Common myeloid progenitor, CD34-positive (primary cell): ENCODE results near the gene LNX1.

Experiments used
- CTCF ChIA-PET: fragments of 350-600 bp; sonication (Branson Sonifier 250); formaldehyde crosslinking; loops from one replicate; lab custom pipeline; 2021; ENCODE audit warnings: antibody characterized with exemption; lab: Charles Lee
- POLR2A ChIA-PET: fragments of 350-600 bp; sonication (Branson Sonifier 250); formaldehyde crosslinking; loops from one replicate; lab custom pipeline; 2021; ENCODE audit warnings: antibody characterized with exemption; lab: Charles Lee
- DNase-seq, 3 donors: peaks; one replicate each; pipeline versions ENCODE4 v3.0.0 to v3.0.0-alpha.2; 2013
- H3K27ac ChIP-seq, 2 experiments: 1 replicate in 1 of 2; 2 replicates in 1 of 2; pipeline ENCODE4 v1.7.0; 2013; ENCODE audit warnings: inconsistent platforms in 2 of 2, low read length in 2 of 2, mild to moderate bottlenecking in 2 of 2, low read depth in 1 of 2, moderate library complexity in 1 of 2; ENCODE audit not compliant: severe bottlenecking in 2 of 2, insufficient read depth in 1 of 2, poor library complexity in 1 of 2
- H3K27me3 ChIP-seq, 5 experiments: replicated peaks in 2 of 5; 1 replicate in 3 of 5; 2 replicates in 2 of 5; pipeline versions ENCODE4 v1.6.1 to v1.7.0; 2013; ENCODE audit warnings: low read length in 4 of 5, mild to moderate bottlenecking in 2 of 5, moderate library complexity in 2 of 5, inconsistent platforms in 1 of 5; ENCODE audit not compliant: insufficient read depth in 5 of 5, control insufficient read depth in 4 of 5
- H3K36me3 ChIP-seq, 4 experiments: 1 replicate in 2 of 4; 2 replicates in 2 of 4; pipeline versions ENCODE4 v1.6.1 to v1.7.0; 2013; ENCODE audit warnings: low read length in 3 of 4, control low read depth in 1 of 4, mild to moderate bottlenecking in 1 of 4; ENCODE audit not compliant: control insufficient read depth in 4 of 4, insufficient read depth in 4 of 4
- H3K4me1 ChIP-seq, 4 experiments: 1 replicate in 3 of 4; 2 replicates in 1 of 4; pipeline versions ENCODE4 v1.6.1 to v1.7.1; 2013; ENCODE audit warnings: low read length in 3 of 4, mild to moderate bottlenecking in 3 of 4, control low read depth in 1 of 4, inconsistent platforms in 1 of 4, moderate library complexity in 1 of 4; ENCODE audit not compliant: control insufficient read depth in 4 of 4, insufficient read depth in 4 of 4; ENCODE audit errors: control extremely low read depth in 1 of 4
- H3K4me3 ChIP-seq, 7 experiments: 1 replicate in 4 of 7; 2 replicates in 3 of 7; pipeline versions ENCODE4 v1.5.1 to v1.7.0; 2013; ENCODE audit warnings: mild to moderate bottlenecking in 7 of 7, low read length in 6 of 7, moderate library complexity in 6 of 7, inconsistent platforms in 2 of 7, low read depth in 2 of 7, control low read depth in 1 of 7; ENCODE audit not compliant: insufficient read depth in 4 of 7, control insufficient read depth in 1 of 7; ENCODE audit errors: extremely low read depth in 1 of 7
- H3K9me3 ChIP-seq, 5 experiments: 1 replicate in 4 of 5; 2 replicates in 1 of 5; pipeline versions ENCODE4 v1.6.1 to v1.7.1; 2013; ENCODE audit warnings: low read length in 4 of 5, mild to moderate bottlenecking in 2 of 5, inconsistent platforms in 1 of 5, low read depth in 1 of 5, moderate library complexity in 1 of 5; ENCODE audit not compliant: control insufficient read depth in 4 of 5, insufficient read depth in 2 of 5; ENCODE audit errors: control extremely low read depth in 1 of 5
- WGBS: methylation state at CpG from one replicate; pipeline ENCODE4 v1.1.5; 2013; ENCODE audit not compliant: insufficient coverage; 5-methylcytosine and 5-hydroxymethylcytosine counted together

The LNX1 gene

DNA sequence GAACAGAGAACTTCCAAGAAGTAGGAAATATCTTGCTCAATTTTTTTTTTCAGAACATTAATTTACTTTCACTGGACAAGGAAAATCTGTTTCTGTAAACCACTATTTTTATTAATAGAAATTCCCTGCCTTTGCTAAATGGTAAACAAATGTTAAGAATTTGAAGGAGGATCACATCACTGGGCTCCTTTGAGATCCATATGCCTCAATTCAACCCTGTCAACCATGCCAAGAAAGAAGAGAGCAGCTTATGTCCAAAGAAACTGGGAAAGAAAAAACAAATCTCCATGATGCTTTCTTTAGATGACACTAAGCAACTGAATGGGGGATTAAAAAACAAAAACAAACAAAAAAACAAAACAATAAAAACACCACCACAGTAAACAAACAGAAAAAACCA lies 47.7 kb downstream of the LNX1 start:
- POLR2A ChIA-PET = no interaction called here
- Histone ChIP-seq H3K27ac (no peak overlapping the region), H3K9me3 (no peaks in the 10 kb centered on the region), H3K4me1 (no peaks in the 10 kb centered on the region), H3K36me3 (no peaks in the 10 kb centered on the region), H3K4me3 (no peak overlapping the region), H3K27me3 (no peaks in the 10 kb centered on the region)
- no peak for DNase-seq
- CTCF ChIA-PET = no interaction called here

DNA sequence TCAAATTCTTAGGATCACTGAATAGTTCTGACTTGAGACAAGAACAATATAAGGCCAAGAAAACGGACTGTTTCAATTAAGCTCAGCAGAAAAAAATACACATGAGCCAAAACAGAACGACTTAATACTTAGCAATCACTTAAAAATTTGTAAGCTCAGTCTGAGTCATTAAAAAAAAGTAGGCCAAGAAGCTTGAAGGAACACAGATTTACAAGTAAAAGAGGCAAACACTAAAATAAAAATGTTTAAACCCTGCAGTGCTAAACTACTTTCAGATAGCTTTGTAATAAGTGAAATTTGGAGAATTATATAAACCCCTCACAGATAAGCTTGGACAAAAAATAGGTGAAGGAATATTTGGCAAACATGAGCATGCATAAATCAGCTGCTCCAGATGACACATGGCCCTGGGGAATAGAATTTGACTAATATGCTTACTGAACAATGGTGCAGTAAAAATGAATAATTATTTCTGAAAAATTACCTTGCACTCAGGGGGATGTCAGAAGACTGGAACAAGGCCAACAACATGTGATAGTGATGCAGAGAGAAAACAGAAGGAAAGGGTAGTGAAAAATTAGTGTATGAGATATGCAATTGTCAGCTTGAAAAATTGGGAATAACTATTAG lies 49.6 kb downstream of the LNX1 start:
- H3K4me3 ChIP-seq = no peak overlapping the region
- no peak for DNase-seq
- ChIA-PET CTCF (no interaction called here), POLR2A (no interaction called here)
- no peaks in the 10 kb centered on the region for H3K9me3 ChIP-seq
- 100% methylated on average over 1 of the region's 2 CpGs for WGBS
- no peaks in the 10 kb centered on the region for H3K27me3 ChIP-seq
- peaks cover 0 to 4% (median 0%) of the 10 kb centered on the region in 4 experiments for H3K4me1 ChIP-seq
- no peaks in the 10 kb centered on the region for H3K36me3 ChIP-seq
- H3K27ac ChIP-seq = no peak overlapping the region

DNA sequence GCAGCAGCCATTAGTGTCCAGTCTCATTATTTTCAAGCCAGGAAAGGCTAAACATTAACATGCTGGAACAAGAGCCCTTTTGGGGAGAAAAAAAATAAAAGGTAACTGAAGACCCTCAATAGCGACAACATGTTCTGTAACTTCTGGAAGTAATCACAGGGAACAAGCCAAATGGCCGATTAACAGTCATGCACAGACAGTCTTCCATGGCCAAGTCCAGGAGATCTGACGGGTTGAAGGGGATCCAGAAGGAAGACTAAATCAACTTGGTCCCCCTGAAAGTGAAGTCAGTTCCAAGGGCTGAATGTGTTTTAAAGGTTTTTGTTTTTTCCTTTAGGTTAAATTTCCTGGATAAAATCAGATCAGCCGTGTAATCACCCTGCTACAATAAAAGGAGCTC lies 52.5 kb downstream of the LNX1 start:
- Histone ChIP-seq H3K9me3 (no peaks in the 10 kb centered on the region), H3K4me3 (no peak overlapping the region), H3K4me1 (peaks cover 0 to 4% (median 0%) of the 10 kb centered on the region in 4 experiments), H3K27ac (no peak overlapping the region), H3K27me3 (no peaks in the 10 kb centered on the region), H3K36me3 (no peaks in the 10 kb centered on the region)
- no peak for DNase-seq
- WGBS = 100% methylated on average over 3 of the region's 4 CpGs
- CTCF ChIA-PET = interaction anchor here (1.0 kb wide), 1 partner anchor 20 kb away, joined by 3 read pairs; no protein-coding TSS in a partner anchor
- POLR2A ChIA-PET = no interaction called here

DNA sequence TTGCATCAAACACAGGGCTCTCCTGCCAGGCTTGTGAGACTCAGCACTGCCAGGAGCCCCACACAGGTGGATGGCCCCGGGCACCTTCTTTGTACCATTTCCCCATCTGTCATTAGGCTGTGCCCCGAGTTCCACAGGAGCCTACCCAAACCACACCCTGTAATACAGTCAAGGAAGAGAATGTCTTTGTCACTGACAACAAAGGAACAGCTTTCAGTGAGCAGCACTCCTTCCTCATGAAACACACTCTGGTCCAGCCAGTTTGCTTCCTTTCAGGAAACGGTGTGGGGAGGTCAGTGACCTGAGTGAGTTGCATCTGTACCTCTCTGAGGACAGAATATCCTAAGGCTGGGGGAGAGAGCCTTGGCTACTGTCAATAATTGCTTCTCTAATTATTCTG lies 53.7 kb downstream of the LNX1 start:
- Histone ChIP-seq H3K9me3 (no peaks in the 10 kb centered on the region), H3K36me3 (no peaks in the 10 kb centered on the region), H3K4me1 (peaks cover 0 to 4% (median 0%) of the 10 kb centered on the region in 4 experiments), H3K27ac (no peak overlapping the region), H3K27me3 (no peaks in the 10 kb centered on the region), H3K4me3 (no peak overlapping the region)
- CTCF ChIA-PET = no interaction called here
- no peak for DNase-seq
- 67% methylated on average over 2 of the region's 3 CpGs for WGBS
- POLR2A ChIA-PET = no interaction called here

DNA sequence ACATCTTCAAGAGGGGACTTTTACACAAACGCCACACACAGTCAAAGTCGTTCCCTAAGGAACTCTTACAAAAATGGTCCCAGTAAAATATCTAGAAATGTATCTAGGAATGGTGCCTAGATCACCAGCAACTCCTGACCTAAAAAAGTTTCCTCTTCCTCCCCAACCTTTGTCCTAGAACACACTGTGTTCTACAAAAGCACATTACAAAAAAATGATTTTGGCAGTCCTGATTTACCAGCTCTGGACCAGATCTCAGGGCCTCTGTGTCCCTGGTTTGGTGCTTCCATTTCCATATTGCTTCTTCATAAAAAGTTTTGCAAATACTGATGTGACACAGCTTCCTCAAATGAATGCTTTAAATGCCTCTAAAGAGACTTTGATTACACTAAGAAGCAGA lies 55.0 kb downstream of the LNX1 start:
- Histone ChIP-seq H3K4me1 (peaks cover 0 to 4% (median 0%) of the 10 kb centered on the region in 4 experiments), H3K9me3 (no peaks in the 10 kb centered on the region), H3K4me3 (no peak overlapping the region), H3K27ac (no peak overlapping the region), H3K36me3 (no peaks in the 10 kb centered on the region), H3K27me3 (no peaks in the 10 kb centered on the region)
- WGBS = 93% methylated on average over 2 of the region's 2 CpGs
- ChIA-PET CTCF (interaction anchor here (0.6 kb wide), 1 partner anchor 374 kb away, joined by 4 read pairs; no protein-coding TSS in a partner anchor), POLR2A (no interaction called here)
- DNase-seq = no peak

DNA sequence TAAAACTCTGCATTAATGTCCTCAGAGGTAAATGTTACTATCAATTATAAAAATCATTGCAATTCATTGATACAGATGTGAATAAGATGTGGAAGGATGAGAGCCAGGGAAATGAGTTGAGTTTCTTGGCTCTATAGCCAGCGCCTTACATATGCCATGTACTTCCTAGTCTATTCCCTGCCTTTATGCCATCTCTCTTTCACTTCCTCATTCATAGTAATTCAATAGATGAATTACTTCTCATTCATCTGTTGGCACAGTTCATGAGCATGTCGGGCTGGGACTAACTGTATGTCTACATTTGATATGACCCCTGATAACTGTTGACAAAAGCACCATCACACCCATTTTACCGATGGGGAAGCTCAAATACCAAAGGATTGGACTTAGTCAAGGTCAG lies 55.7 kb downstream of the LNX1 start:
- peaks cover 0 to 4% (median 0%) of the 10 kb centered on the region in 4 experiments for H3K4me1 ChIP-seq
- CTCF ChIA-PET = no interaction called here

DNA sequence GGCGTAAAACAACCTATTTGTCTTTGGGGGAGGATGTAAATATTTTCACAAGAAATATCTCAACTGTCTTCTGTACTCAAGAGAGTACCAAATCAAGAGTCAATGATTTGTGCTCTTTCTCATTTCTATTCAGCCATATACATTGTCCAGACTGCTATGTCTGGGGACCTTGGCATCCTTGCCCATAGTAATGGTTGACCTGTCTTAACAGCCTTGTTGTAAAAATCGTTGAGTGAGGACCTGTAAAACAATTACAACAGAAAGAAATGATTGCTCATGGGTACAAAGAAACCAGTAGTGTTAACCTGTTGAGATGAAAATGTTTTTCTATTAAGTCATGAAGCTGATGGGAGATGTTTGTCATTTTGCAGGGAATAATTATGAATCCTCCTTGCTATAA lies 56.6 kb downstream of the LNX1 start:
- ChIA-PET POLR2A (no interaction called here), CTCF (no interaction called here)
- H3K4me1 ChIP-seq = peaks cover 0 to 4% (median 0%) of the 10 kb centered on the region in 4 experiments
- H3K4me3 ChIP-seq = no peak overlapping the region
- H3K27me3 ChIP-seq = no peaks in the 10 kb centered on the region
- H3K27ac ChIP-seq = no peak overlapping the region
- no peak for DNase-seq
- H3K36me3 ChIP-seq = no peaks in the 10 kb centered on the region
- no peaks in the 10 kb centered on the region for H3K9me3 ChIP-seq
- no CpG with 5 or more reads among the region's 2 CpGs for WGBS

More for the DNA sequence above, 55.7 kb downstream of the LNX1 start:
- no peak for DNase-seq
- H3K27me3 ChIP-seq = no peaks in the 10 kb centered on the region
- no peak overlapping the region for H3K27ac ChIP-seq
- H3K36me3 ChIP-seq = no peaks in the 10 kb centered on the region
- POLR2A ChIA-PET = no interaction called here
- 94% methylated on average over 2 of the region's 3 CpGs for WGBS
- no peak overlapping the region for H3K4me3 ChIP-seq
- no peaks in the 10 kb centered on the region for H3K9me3 ChIP-seq
